ENCODE data around the gene PBX3. TPM values are rescaled to one million over a fixed set of nuclear protein-coding genes. Genes with fewer than 3 reads are reported as not detected.

Gene PBX3
- total and polyA plus RNA-seq, 10 of the 15 experiments (the other 5 are each of a cell fraction or from before 2014, with no cell fraction given), result 6.7 to 146 (median 22.2) TPM

DNA sequence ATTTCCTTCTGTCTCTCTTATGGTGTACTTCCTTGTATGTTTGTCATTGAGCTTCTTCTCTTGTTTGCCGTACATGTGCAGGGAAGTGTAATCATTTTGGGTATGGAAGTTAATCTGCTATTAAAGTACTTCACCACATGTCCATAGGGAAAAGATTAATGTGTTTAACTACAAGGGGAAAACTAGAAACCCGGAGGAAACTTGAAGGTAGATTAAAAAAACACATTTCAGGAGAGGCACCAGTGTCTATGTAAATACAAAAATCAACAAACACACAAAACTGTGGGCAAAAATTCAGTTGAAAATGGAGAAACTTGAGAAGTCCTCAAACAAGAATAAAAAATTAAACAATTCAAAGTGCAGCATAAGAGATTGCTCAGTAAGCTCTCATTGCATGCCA, 166.4 kb downstream of the PBX3 start:
- Histone ChIP-seq H3K36me3 (ENCODE audit: control insufficient read depth in 2 of 2, insufficient read depth in 2 of 2, low read length in 1 of 2) (peaks cover 0 to 4% of the 10 kb centered on the region in 2 experiments; a peak in 3 of 4 replicates), H3K4me1 (ENCODE audit: control insufficient read depth, insufficient read depth, low read length) (no peaks in the 10 kb centered on the region), H3K27ac (ENCODE audit: control insufficient read depth, insufficient read depth) (no peak overlapping the region), H3K9ac (ENCODE audit: control insufficient read depth, insufficient read depth, low read length) (no peak overlapping the region), H4K20me1 (ENCODE audit: control insufficient read depth, insufficient read depth) (no peaks in the 10 kb centered on the region), H3K27me3 (replicated peaks in 1 of 2; ENCODE audit: control insufficient read depth in 2 of 2, insufficient read depth in 2 of 2, low read length in 1 of 2) (no peaks in the 10 kb centered on the region), H3K79me2 (ENCODE audit: control insufficient read depth, insufficient read depth, low read length) (no peaks in the 10 kb centered on the region; the same call in none of the 2 replicates), H2AFZ (ENCODE audit: control insufficient read depth, low read depth, low read length) (no peak overlapping the region), H3K4me3 (no peak overlapping the region), H3K9me3 (replicated peaks; ENCODE audit: control insufficient read depth, insufficient read depth, low read length) (no peaks in the 10 kb centered on the region), H3K4me2 (ENCODE audit: control insufficient read depth, insufficient read depth) (no peak overlapping the region)
- ChIA-PET CTCF (no interaction called here), SMC1A (ENCODE audit: uncharacterized antibody, unreplicated experiment) (interaction anchor here (0.7 to 2.2 kb wide), 7 partner anchors 9 to 146 kb away, joined by 3 to 11 read pairs (median 3); no protein-coding TSS in a partner anchor), RAD21 (ENCODE audit: unreplicated experiment) (interaction anchor here (1.4 kb wide), 1 partner anchor 13 kb away, joined by 4 read pairs; no protein-coding TSS in a partner anchor), POLR2A (no interaction called here)
- no peak for FAIRE-seq
- WGBS (ENCODE audit: insufficient coverage, insufficient replicate concordance, low lambda C conversion rate, missing lambda C conversion rate), result 100% methylated on average over 2 of the region's 2 CpGs
- no peak for DNase-seq (ENCODE audit: low read depth, low spot score)
- intact Hi-C loops (cut with micrococcal nuclease; ENCODE audit: unreplicated experiment) (no loop called here), in situ Hi-C loops (cut with MboI) (no loop called here)
- no peak for ATAC-seq
- no TSS peak for BruUV-seq (replicated peaks)
- TF ChIP-seq, protein P1, sequence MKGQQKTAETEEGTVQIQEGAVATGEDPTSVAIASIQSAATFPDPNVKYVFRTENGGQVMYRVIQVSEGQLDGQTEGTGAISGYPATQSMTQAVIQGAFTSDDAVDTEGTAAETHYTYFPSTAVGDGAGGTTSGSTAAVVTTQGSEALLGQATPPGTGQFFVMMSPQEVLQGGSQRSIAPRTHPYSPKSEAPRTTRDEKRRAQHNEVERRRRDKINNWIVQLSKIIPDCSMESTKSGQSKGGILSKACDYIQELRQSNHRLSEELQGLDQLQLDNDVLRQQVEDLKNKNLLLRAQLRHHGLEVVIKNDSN (IDR thresholded peaks at IDR 0.05; ENCODE audit: borderline replicate concordance, extremely low read length, insufficient read depth, low read depth, low read length), result no peak
- TF ChIP-seq RCOR1 (conservative IDR thresholded peaks at IDR 0.05; ENCODE audit: low read depth, low read length) (no peak), MYC (IDR thresholded peaks at IDR 0.05; ENCODE audit: insufficient read depth, insufficient read length, insufficient replicate concordance, low read length, severe bottlenecking) (no peak), POLR2AphosphoS2 (IDR thresholded peaks at IDR 0.05; ENCODE audit: low read depth, low read length) (no peak), CHD1 (IDR thresholded peaks at IDR 0.05; ENCODE audit: low read depth, low read length) (no peak), BMI1 (IDR thresholded peaks at IDR 0.05; ENCODE audit: borderline replicate concordance) (no peak), EGR1 (IDR thresholded peaks at IDR 0.05; ENCODE audit: borderline replicate concordance in 1 of 2, low read depth in 2 of 2, low read length in 2 of 2) (no peak), POLR2AphosphoS5 (IDR thresholded peaks at IDR 0.05; ENCODE audit: low read length) (no peak), CREB1 (IDR thresholded peaks at IDR 0.05; ENCODE audit: low read depth) (no peak)
- TF ChIP-seq, protein P2, sequence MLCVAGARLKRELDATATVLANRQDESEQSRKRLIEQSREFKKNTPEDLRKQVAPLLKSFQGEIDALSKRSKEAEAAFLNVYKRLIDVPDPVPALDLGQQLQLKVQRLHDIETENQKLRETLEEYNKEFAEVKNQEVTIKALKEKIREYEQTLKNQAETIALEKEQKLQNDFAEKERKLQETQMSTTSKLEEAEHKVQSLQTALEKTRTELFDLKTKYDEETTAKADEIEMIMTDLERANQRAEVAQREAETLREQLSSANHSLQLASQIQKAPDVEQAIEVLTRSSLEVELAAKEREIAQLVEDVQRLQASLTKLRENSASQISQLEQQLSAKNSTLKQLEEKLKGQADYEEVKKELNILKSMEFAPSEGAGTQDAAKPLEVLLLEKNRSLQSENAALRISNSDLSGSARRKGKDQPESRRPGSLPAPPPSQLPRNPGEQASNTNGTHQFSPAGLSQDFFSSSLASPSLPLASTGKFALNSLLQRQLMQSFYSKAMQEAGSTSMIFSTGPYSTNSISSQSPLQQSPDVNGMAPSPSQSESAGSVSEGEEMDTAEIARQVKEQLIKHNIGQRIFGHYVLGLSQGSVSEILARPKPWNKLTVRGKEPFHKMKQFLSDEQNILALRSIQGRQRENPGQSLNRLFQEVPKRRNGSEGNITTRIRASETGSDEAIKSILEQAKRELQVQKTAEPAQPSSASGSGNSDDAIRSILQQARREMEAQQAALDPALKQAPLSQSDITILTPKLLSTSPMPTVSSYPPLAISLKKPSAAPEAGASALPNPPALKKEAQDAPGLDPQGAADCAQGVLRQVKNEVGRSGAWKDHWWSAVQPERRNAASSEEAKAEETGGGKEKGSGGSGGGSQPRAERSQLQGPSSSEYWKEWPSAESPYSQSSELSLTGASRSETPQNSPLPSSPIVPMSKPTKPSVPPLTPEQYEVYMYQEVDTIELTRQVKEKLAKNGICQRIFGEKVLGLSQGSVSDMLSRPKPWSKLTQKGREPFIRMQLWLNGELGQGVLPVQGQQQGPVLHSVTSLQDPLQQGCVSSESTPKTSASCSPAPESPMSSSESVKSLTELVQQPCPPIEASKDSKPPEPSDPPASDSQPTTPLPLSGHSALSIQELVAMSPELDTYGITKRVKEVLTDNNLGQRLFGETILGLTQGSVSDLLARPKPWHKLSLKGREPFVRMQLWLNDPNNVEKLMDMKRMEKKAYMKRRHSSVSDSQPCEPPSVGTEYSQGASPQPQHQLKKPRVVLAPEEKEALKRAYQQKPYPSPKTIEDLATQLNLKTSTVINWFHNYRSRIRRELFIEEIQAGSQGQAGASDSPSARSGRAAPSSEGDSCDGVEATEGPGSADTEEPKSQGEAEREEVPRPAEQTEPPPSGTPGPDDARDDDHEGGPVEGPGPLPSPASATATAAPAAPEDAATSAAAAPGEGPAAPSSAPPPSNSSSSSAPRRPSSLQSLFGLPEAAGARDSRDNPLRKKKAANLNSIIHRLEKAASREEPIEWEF (IDR thresholded peaks at IDR 0.05; ENCODE audit: insufficient replicate concordance, low read depth, low read length), result no peak
- TF ChIP-seq, protein P3, sequence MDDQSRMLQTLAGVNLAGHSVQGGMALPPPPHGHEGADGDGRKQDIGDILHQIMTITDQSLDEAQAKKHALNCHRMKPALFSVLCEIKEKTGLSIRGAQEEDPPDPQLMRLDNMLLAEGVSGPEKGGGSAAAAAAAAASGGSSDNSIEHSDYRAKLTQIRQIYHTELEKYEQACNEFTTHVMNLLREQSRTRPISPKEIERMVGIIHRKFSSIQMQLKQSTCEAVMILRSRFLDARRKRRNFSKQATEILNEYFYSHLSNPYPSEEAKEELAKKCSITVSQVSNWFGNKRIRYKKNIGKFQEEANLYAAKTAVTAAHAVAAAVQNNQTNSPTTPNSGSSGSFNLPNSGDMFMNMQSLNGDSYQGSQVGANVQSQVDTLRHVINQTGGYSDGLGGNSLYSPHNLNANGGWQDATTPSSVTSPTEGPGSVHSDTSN (IDR thresholded peaks at IDR 0.05; ENCODE audit: insufficient replicate concordance, low read depth, low read length), result no peak
- TF ChIP-seq, protein P4, sequence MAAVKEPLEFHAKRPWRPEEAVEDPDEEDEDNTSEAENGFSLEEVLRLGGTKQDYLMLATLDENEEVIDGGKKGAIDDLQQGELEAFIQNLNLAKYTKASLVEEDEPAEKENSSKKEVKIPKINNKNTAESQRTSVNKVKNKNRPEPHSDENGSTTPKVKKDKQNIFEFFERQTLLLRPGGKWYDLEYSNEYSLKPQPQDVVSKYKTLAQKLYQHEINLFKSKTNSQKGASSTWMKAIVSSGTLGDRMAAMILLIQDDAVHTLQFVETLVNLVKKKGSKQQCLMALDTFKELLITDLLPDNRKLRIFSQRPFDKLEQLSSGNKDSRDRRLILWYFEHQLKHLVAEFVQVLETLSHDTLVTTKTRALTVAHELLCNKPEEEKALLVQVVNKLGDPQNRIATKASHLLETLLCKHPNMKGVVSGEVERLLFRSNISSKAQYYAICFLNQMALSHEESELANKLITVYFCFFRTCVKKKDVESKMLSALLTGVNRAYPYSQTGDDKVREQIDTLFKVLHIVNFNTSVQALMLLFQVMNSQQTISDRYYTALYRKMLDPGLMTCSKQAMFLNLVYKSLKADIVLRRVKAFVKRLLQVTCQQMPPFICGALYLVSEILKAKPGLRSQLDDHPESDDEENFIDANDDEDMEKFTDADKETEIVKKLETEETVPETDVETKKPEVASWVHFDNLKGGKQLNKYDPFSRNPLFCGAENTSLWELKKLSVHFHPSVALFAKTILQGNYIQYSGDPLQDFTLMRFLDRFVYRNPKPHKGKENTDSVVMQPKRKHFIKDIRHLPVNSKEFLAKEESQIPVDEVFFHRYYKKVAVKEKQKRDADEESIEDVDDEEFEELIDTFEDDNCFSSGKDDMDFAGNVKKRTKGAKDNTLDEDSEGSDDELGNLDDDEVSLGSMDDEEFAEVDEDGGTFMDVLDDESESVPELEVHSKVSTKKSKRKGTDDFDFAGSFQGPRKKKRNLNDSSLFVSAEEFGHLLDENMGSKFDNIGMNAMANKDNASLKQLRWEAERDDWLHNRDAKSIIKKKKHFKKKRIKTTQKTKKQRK (IDR thresholded peaks at IDR 0.05; ENCODE audit: low read depth, low read length), result no peak
